ENCODE measurements around the gene ETV6. TPM values are rescaled to one million over a fixed set of nuclear protein-coding genes. Genes with fewer than 3 reads are reported as not detected.

Gene ETV6
- total RNA-seq, 1 experiment from 2014 or later = 17.2 TPM

DNA sequence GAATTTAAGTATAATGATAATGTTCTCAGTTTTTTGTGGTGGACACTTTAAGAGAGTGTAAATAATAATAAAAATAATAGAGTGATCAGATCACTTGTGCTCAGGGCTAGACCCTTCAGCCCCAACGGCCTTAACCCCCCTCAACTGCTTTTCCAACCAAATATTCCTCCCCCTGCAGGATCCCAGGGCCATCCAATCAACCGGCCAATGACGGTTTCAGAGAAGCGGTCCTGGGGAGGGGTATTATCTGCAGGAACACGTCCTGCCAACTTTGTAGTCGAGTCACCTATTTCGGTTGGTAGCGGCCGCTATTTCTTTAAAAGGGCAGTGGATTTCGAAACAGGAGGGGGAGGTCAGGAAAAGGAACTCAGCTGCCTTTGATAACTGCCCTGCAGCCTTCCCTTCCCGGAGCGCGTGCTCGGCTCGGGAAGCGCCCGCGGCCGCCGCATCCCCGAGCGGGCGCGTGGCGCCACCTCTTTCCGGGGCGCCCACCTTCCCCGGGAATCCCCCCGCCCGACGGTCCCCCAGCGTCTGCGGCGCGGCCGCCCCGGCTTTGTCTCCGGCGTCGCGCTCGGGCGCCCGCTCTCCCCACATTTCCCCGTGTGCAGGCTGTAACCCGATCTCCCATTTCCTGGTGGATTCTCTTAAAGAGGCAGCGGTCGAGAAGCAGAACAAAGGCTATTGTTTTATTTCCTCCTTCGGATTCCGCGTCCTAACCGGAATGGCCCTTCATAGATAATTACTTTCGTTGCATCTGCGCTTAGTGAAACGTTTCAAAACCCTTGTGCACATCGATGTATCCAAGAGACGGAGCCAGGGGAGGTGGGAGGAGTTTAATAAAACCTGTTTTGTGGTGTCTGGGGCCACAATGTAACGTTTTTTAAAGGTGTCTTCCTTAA is 711 bp upstream of the ETV6 start:
- H3K36me3 ChIP-seq (ENCODE audit: control insufficient read depth, insufficient read depth, low read length) = peaks cover 2% of the 10 kb centered on the region; the same call in 1 of the 2 replicates
- H3K9me3 ChIP-seq (ENCODE audit: control insufficient read depth, insufficient read depth, low read depth, low read length) = no peaks in the 10 kb centered on the region
- H3K27ac ChIP-seq (ENCODE audit: low read length) = peak overlapping the region; percentile 96
- H3K4me3 ChIP-seq (ENCODE audit: low read depth in 2 of 2, low read length in 2 of 2) = peak overlapping the region; percentile 67 to 80
- in situ Hi-C loops (cut with HindIII; ENCODE audit: low pct_unique_long_range_greater_than_20kb, low sequenced_read_pairs) = no loop called here
- ATAC-seq = peak; percentile 78
- intact Hi-C loops (cut with micrococcal nuclease; ENCODE audit: unreplicated experiment) = no loop called here
- peak; percentile 41 for DNase-seq (ENCODE audit: low read depth, low spot score)
- H3K4me1 ChIP-seq (ENCODE audit: control insufficient read depth, insufficient read depth, low read length) = peaks cover 13% of the 10 kb centered on the region; the same call in 1 of the 2 replicates
- no peak for TF ChIP-seq REST (IDR thresholded peaks at IDR 0.05; ENCODE audit: insufficient read depth in 1 of 2, low read depth in 2 of 2, low read length in 1 of 2)
- TF ChIP-seq, protein P1, sequence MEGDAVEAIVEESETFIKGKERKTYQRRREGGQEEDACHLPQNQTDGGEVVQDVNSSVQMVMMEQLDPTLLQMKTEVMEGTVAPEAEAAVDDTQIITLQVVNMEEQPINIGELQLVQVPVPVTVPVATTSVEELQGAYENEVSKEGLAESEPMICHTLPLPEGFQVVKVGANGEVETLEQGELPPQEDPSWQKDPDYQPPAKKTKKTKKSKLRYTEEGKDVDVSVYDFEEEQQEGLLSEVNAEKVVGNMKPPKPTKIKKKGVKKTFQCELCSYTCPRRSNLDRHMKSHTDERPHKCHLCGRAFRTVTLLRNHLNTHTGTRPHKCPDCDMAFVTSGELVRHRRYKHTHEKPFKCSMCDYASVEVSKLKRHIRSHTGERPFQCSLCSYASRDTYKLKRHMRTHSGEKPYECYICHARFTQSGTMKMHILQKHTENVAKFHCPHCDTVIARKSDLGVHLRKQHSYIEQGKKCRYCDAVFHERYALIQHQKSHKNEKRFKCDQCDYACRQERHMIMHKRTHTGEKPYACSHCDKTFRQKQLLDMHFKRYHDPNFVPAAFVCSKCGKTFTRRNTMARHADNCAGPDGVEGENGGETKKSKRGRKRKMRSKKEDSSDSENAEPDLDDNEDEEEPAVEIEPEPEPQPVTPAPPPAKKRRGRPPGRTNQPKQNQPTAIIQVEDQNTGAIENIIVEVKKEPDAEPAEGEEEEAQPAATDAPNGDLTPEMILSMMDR (IDR thresholded peaks at IDR 0.05) = no peak
- TF ChIP-seq TCF7L2 (IDR thresholded peaks at IDR 0.05; ENCODE audit: low read depth, low read length) = peak; percentile 67
- TF ChIP-seq POLR2AphosphoS5 (IDR thresholded peaks at IDR 0.05; ENCODE audit: low read depth, low read length) = peak; percentile 71
- CTCF ChIA-PET = interaction anchor here (0.6 kb wide), 2 partner anchors 1110 to 1327 kb away, joined by 3 to 4 read pairs; no protein-coding TSS in a partner anchor
- BruUV-seq (replicated peaks) = no TSS peak
- no peaks in the 10 kb centered on the region for H3K27me3 ChIP-seq (ENCODE audit: control insufficient read depth, insufficient read depth, low read length)
- POLR2A ChIA-PET = no interaction called here

- POLR2A ChIA-PET = no interaction called here
- CTCF ChIA-PET = no interaction called here
These were observed 1.1 kb downstream of the ETV6 start for GRCh38 chr12:11650286-11651281.

More at GRCh38 chr12:11650286-11651281, 1.1 kb downstream of the ETV6 start:
- Histone ChIP-seq H3K4me1 (ENCODE audit: control insufficient read depth, insufficient read depth, low read length) (peaks cover 13% of the 10 kb centered on the region; the same call in 1 of the 2 replicates), H3K27ac (ENCODE audit: low read length) (peak overlapping the region; percentile 74), H3K36me3 (ENCODE audit: control insufficient read depth, insufficient read depth, low read length) (peaks cover 2% of the 10 kb centered on the region; the same call in 1 of the 2 replicates), H3K9me3 (ENCODE audit: control insufficient read depth, insufficient read depth, low read depth, low read length) (no peaks in the 10 kb centered on the region), H3K4me3 (ENCODE audit: low read depth in 2 of 2, low read length in 2 of 2) (peak overlapping the region; percentile 66 to 67), H3K27me3 (ENCODE audit: control insufficient read depth, insufficient read depth, low read length) (no peaks in the 10 kb centered on the region)
- intact Hi-C loops (cut with micrococcal nuclease; ENCODE audit: unreplicated experiment) = no loop called here
- no peak for ATAC-seq
- DNase-seq (ENCODE audit: low read depth, low spot score) = no peak
- TF ChIP-seq REST (IDR thresholded peaks at IDR 0.05; ENCODE audit: insufficient read depth in 1 of 2, low read depth in 2 of 2, low read length in 1 of 2) (no peak), TCF7L2 (IDR thresholded peaks at IDR 0.05; ENCODE audit: low read depth, low read length) (no peak), SIN3A (IDR thresholded peaks at IDR 0.05; ENCODE audit: borderline replicate concordance, insufficient read depth, low read depth, low read length) (no peak), POLR2AphosphoS5 (IDR thresholded peaks at IDR 0.05; ENCODE audit: low read depth, low read length) (no peak)
- TF ChIP-seq, protein P1 (IDR thresholded peaks at IDR 0.05) = no peak
- TSS peak; percentile 67 for BruUV-seq (replicated peaks)
- in situ Hi-C loops (cut with HindIII; ENCODE audit: low pct_unique_long_range_greater_than_20kb, low sequenced_read_pairs) = no loop called here

All from Panc1 (cell line).